Keratinocyte (primary cell): ENCODE measurements around the gene RAP1GAP. TPM values are rescaled to one million over a fixed set of nuclear protein-coding genes. Genes with fewer than 3 reads are reported as not detected.

Experiments
- DNase-seq: peaks from one replicate; pipeline ENCODE4 v3.0.0-alpha.2; 2011; ENCODE audit warnings: low read depth, missing footprints, low spot score
- FAIRE-seq: peaks from 2 replicates; lab custom pipeline; 2011; peaks lifted over from hg19 to GRCh38; lab: Jason Lieb, UNC
- H2AFZ ChIP-seq: 2 replicates; pipeline ENCODE4 v1.6.0; 2012; ENCODE audit warnings: low read length, control low read depth, inconsistent platforms; ENCODE audit not compliant: control insufficient read depth
- H3K27ac ChIP-seq: 2 replicates; pipeline ENCODE4 v1.5.1; 2011; ENCODE audit warnings: low read length; ENCODE audit not compliant: control insufficient read depth, insufficient read depth
- H3K27me3 ChIP-seq: 3 replicates; pipeline ENCODE4 v1.6.0; 2011; ENCODE audit warnings: low read length; ENCODE audit not compliant: control insufficient read depth, insufficient read depth; ENCODE audit errors: extremely low read depth
- H3K36me3 ChIP-seq, 2 experiments: 2 replicates in 1 of 2; 3 replicates in 1 of 2; pipeline ENCODE4 v1.5.1; 2011; ENCODE audit warnings: low read length in 2 of 2, mild to moderate bottlenecking in 1 of 2; ENCODE audit not compliant: control insufficient read depth in 2 of 2, insufficient read depth in 2 of 2; ENCODE audit errors: extremely low read depth in 1 of 2
- H3K4me1 ChIP-seq: 3 replicates; pipeline ENCODE4 v1.5.1; 2011; ENCODE audit warnings: low read length; ENCODE audit not compliant: control insufficient read depth, insufficient read depth; ENCODE audit errors: extremely low read depth
- H3K4me2 ChIP-seq: 3 replicates; pipeline ENCODE4 v1.6.0; 2011; ENCODE audit warnings: low read depth, low read length; ENCODE audit not compliant: control insufficient read depth, insufficient read depth; ENCODE audit errors: extremely low read depth
- H3K4me3 ChIP-seq, 3 experiments: fragments of 200-600 bp in 1 of 3; sonication (generic) in 1 of 3; 2 replicates in 2 of 3; 3 replicates in 1 of 3; pipeline ENCODE4 v1.5.1; 2011 to 2016; ENCODE audit warnings: low read length in 3 of 3, mild to moderate bottlenecking in 3 of 3, control low read depth in 2 of 3, inconsistent platforms in 1 of 3, low read depth in 1 of 3, mixed read lengths in 1 of 3, mixed run types in 1 of 3, moderate library complexity in 1 of 3; ENCODE audit not compliant: control insufficient read depth in 2 of 3, insufficient read depth in 2 of 3; ENCODE audit errors: extremely low read depth in 1 of 3
- H3K79me2 ChIP-seq: 2 replicates; pipeline ENCODE4 v1.6.0; 2012; ENCODE audit warnings: low read length; ENCODE audit not compliant: control insufficient read depth, insufficient read depth
- H3K9ac ChIP-seq: 3 replicates; pipeline ENCODE4 v1.6.0; 2011; ENCODE audit warnings: low read length; ENCODE audit not compliant: control insufficient read depth, insufficient read depth; ENCODE audit errors: extremely low read depth
- H3K9me1 ChIP-seq: 3 replicates; pipeline ENCODE4 v1.6.0; 2011; ENCODE audit warnings: low read length; ENCODE audit not compliant: control insufficient read depth, insufficient read depth; ENCODE audit errors: extremely low read depth
- H3K9me3 ChIP-seq: 2 replicates; pipeline ENCODE4 v1.5.1; 2012; ENCODE audit warnings: low read depth, low read length; ENCODE audit not compliant: control insufficient read depth
- H4K20me1 ChIP-seq: 3 replicates; pipeline ENCODE4 v1.6.0; 2011; ENCODE audit warnings: low read length; ENCODE audit not compliant: control insufficient read depth, insufficient read depth; ENCODE audit errors: extremely low read depth
- CTCF ChIP-seq, 3 experiments: IDR thresholded peaks in 1 of 3; conservative IDR thresholded peaks in 1 of 3; optimal IDR thresholded peaks in 1 of 3; 2 replicates in 2 of 3; 3 replicates in 1 of 3; pipeline versions ENCODE3 to v1.5.1; 2011; ENCODE audit warnings: low read length in 3 of 3, mild to moderate bottlenecking in 3 of 3, moderate library complexity in 2 of 3, control low read depth in 1 of 3, inconsistent platforms in 1 of 3; ENCODE audit not compliant: insufficient read depth in 2 of 3; ENCODE audit errors: extremely low read depth in 1 of 3
- EZH2 ChIP-seq: IDR thresholded peaks from one replicate; pipeline ENCODE4 v1.6.1; 2012; ENCODE audit warnings: inconsistent platforms, mild to moderate bottlenecking, low read length, moderate library complexity
- dilution Hi-C: fragments of 300-500 bp; cut with MboI; formaldehyde crosslinking; loops from one replicate; pipeline ENCODE4 v1.7.0; 2020; ENCODE audit warnings: low sequenced_read_pairs; ENCODE audit not compliant: extremely low pct_ligation_motif_present
- polyA plus RNA-seq, 5 experiments: library from polyadenylated mRNA; depleted of rRNA in 3 of 5; stranded (reverse) in 3 of 5; stranded (forward) in 1 of 5; unstranded in 1 of 5; fragments of >200 nt; gene quantifications; 1 replicate in 1 of 5; 2 replicates in 3 of 5; 3 replicates in 1 of 5; pipeline versions ENCODE4 v1.2.1 to v1.2.3, GENCODE V29; 2011 to 2012; ENCODE audit warnings: missing spikeins in 2 of 5, low read depth in 1 of 5, low replicate concordance in 1 of 5

RAP1GAP gene
- polyA plus RNA-seq, 1 donor (not counting 4 experiments of a cell fraction or from before 2014, with no cell fraction given): 1.1 TPM

- H4K20me1 ChIP-seq: no peaks in the 10 kb centered on the region
- TF ChIP-seq EZH2 (peak; percentile 46), CTCF (optimal IDR thresholded peaks at IDR 0.05 in 1 of 3, IDR thresholded peaks at IDR 0.05 in 1 of 3, conservative IDR thresholded peaks at IDR 0.05 in 1 of 3; ENCODE audit: extremely low read depth in 1 of 3, insufficient read depth in 2 of 3, low read length in 3 of 3) (peak; percentile 69 to 95 (median 81))
- no peak overlapping the region for H3K9ac ChIP-seq
These were observed 9.8 kb downstream of the RAP1GAP start for GRCh38 chr1:21659099-21659923.

GRCh38 chr1:21657456-21658190 is 11.5 kb downstream of the RAP1GAP start:
- H3K9me1 ChIP-seq: no peaks in the 10 kb centered on the region
- TF ChIP-seq EZH2 (no peak), CTCF (optimal IDR thresholded peaks at IDR 0.05 in 1 of 3, IDR thresholded peaks at IDR 0.05 in 1 of 3, conservative IDR thresholded peaks at IDR 0.05 in 1 of 3; ENCODE audit: extremely low read depth in 1 of 3, insufficient read depth in 2 of 3, low read length in 3 of 3) (no peak)
- no peak for FAIRE-seq

More at GRCh38 chr1:21659099-21659923, 9.8 kb downstream of the RAP1GAP start:
- FAIRE-seq (no peak), DNase-seq (peak; percentile 26)
- H3K9me3 ChIP-seq: no peaks in the 10 kb centered on the region
- H3K27ac ChIP-seq: no peak overlapping the region
- H3K9me1 ChIP-seq: no peaks in the 10 kb centered on the region
- H2AFZ ChIP-seq: no peak overlapping the region
- no peaks in the 10 kb centered on the region for H3K36me3 ChIP-seq
- H3K27me3 ChIP-seq: peaks cover 8% of the 10 kb centered on the region
- dilution Hi-C loops: no loop called here
- no peaks in the 10 kb centered on the region for H3K79me2 ChIP-seq
- no peak overlapping the region for H3K4me3 ChIP-seq
- H3K4me2 ChIP-seq: no peak overlapping the region
- peaks cover 5% of the 10 kb centered on the region for H3K4me1 ChIP-seq

More at GRCh38 chr1:21657456-21658190, 11.5 kb downstream of the RAP1GAP start:
- H3K4me3 ChIP-seq: no peak overlapping the region
- H4K20me1 ChIP-seq: no peaks in the 10 kb centered on the region
- peaks cover 12% of the 10 kb centered on the region for H3K27me3 ChIP-seq
- H3K9me3 ChIP-seq: no peaks in the 10 kb centered on the region
- no peak overlapping the region for H3K4me2 ChIP-seq
- no peaks in the 10 kb centered on the region for H3K79me2 ChIP-seq
- dilution Hi-C loops: no loop called here
- H3K9ac ChIP-seq: no peak overlapping the region
- no peak for DNase-seq
- no peaks in the 10 kb centered on the region for H3K36me3 ChIP-seq
- H3K27ac ChIP-seq: no peak overlapping the region
- peaks cover 5% of the 10 kb centered on the region for H3K4me1 ChIP-seq
- no peak overlapping the region for H2AFZ ChIP-seq
